GM18505 (cell line): ENCODE results near the gene UGGT1.

Experiments
- ATAC-seq: cut with Tn5 transposase; IDR thresholded peaks from one replicate; pipeline ENCODE4 v1.9.1; 2021; ENCODE audit not compliant: unreplicated experiment
- POLR2A ChIP-seq: IDR thresholded peaks from 4 replicates; pipeline ENCODE4 v1.6.1; 2011; ENCODE audit warnings: borderline replicate concordance; ENCODE audit not compliant: insufficient read depth, insufficient read length; ENCODE audit errors: extremely low read depth

UGGT1 gene

GRCh38 chr2:128090945-128091725, at the start of gene UGGT1:
UGGT1 (plus strand) TSS chr2:128091200; CDS start chr2:128091358, 158 bp downstream.
- TF ChIP-seq POLR2A, result peak; percentile 96
- ATAC-seq, result peak; percentile 92

GRCh38 chr2:128041561-128041960, 49.4 kb upstream of the UGGT1 start:
- no peak for TF ChIP-seq POLR2A
- no peak for ATAC-seq

- no peak for ATAC-seq
- no peak for TF ChIP-seq POLR2A
Observed at GRCh38 chr2:128043041-128043440, 48.0 kb upstream of the UGGT1 start.

GRCh38 chr2:128053331-128053730, 37.7 kb upstream of the UGGT1 start:
- TF ChIP-seq POLR2A, result no peak
- no peak for ATAC-seq

- no peak for ATAC-seq
- TF ChIP-seq POLR2A, result no peak
Observed at GRCh38 chr2:128054104-128054885, 36.7 kb upstream of the UGGT1 start.

- no peak for TF ChIP-seq POLR2A
- no peak for ATAC-seq
Observed at GRCh38 chr2:128057334-128057733, 33.7 kb upstream of the UGGT1 start.

- no peak for ATAC-seq
- TF ChIP-seq POLR2A, result no peak
Observed at GRCh38 chr2:128058114-128058513, 32.9 kb upstream of the UGGT1 start.

GRCh38 chr2:128062571-128062970, 28.4 kb upstream of the UGGT1 start:
- no peak for TF ChIP-seq POLR2A
- no peak for ATAC-seq

GRCh38 chr2:128064353-128064752, 26.6 kb upstream of the UGGT1 start:
- TF ChIP-seq POLR2A, result no peak
- no peak for ATAC-seq

GRCh38 chr2:128069769-128070168, 21.2 kb upstream of the UGGT1 start:
- no peak for ATAC-seq
- no peak for TF ChIP-seq POLR2A

- no peak for TF ChIP-seq POLR2A
- no peak for ATAC-seq
Observed at GRCh38 chr2:128073278-128073677, 17.7 kb upstream of the UGGT1 start.

GRCh38 chr2:128076461-128077106, 14.4 kb upstream of the UGGT1 start:
- ATAC-seq, result no peak

GRCh38 chr2:128084757-128085156, 6.2 kb upstream of the UGGT1 start:
- ATAC-seq, result no peak
- no peak for TF ChIP-seq POLR2A

More at GRCh38 chr2:128076461-128077106, 14.4 kb upstream of the UGGT1 start:
- TF ChIP-seq POLR2A, result no peak
